ENCODE data around the gene KLK3.

KLK3 gene

DNA sequence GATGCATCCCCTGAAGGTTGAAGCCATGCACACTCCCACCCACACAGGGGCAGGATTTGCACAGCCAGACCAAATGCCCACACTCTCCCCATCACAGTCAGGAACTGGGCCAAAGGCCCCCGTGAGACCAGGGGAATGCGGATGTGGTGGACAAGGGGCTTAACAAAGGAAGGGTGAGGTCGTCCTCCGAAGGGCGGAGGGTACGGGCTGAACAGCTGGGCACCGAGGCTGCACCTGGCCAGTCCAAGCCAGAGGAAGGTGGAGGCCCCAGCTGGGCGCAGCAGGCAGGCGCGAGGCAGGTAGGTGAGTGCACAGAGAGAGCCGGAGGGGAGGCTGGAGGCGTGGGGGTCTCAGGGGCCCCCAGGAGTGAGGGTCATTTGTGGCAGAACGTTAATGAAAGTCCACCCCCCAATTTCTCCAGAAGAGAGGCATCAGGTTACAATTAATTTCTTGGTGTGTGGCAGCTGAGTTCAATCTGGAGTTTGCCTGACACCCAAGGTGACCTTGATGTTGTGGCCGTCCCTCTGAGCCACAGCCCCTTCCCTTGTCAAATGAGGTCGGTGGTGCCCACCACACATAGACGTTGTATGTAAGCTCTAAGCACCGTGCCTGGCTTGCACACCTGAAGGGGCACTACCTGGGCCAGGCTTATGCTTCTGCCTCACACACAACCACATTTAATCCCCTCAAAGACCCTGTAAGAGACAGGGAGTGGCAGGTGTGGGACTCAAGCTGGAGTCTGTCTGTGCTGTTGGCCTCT is 24.3 kb upstream of the KLK3 start:
- Histone ChIP-seq H3K9ac (ENCODE audit: low read length in 5 of 5) (no peak overlapping the region), H3K36me3 (ENCODE audit: control insufficient read depth in 5 of 5, insufficient read depth in 5 of 5, low read length in 5 of 5) (no peaks in the 10 kb centered on the region), H3K9me3 (ENCODE audit: control insufficient read depth in 5 of 5, low read length in 5 of 5) (no peaks in the 10 kb centered on the region), H3K4me1 (ENCODE audit: control insufficient read depth in 5 of 5, insufficient read depth in 5 of 5, low read length in 5 of 5) (peaks cover 0 to 3% (median 3%) of the 10 kb centered on the region in 5 donors), H3K27me3 (ENCODE audit: control insufficient read depth in 5 of 5, insufficient read depth in 4 of 5, low read length in 5 of 5) (peaks cover 0 to 37% (median 30%) of the 10 kb centered on the region in 5 donors), H3K4me3 (ENCODE audit: low read depth in 1 of 5, low read length in 5 of 5) (no peak overlapping the region), H3K27ac (ENCODE audit: low read depth, low read length) (no peak overlapping the region)

DNA sequence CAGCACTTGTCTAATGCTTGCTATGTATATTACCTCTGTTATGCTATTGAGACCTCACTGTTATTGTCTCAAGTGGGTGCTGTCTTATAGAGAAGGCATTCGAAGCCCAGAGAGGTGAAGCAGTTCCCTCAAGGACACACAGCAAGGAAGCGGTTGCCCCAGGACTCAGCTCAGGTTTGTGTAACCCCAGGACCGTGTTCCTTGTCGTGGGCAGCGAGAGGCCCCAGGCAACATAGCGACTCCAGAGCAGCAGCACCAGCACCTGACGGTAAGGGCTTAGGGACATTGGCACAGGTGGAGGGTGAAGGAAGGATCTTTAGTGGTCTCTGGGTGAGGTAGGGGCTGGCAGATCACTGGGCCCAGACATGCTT is 23.7 kb upstream of the KLK3 start:
- H3K9ac ChIP-seq (ENCODE audit: low read length in 5 of 5), result no peak overlapping the region
- peaks cover 0 to 8% (median 7%) of the 10 kb centered on the region in 5 donors for H3K4me1 ChIP-seq (ENCODE audit: control insufficient read depth in 5 of 5, insufficient read depth in 5 of 5, low read length in 5 of 5)
- H3K27ac ChIP-seq (ENCODE audit: low read depth, low read length), result no peak overlapping the region
- no peaks in the 10 kb centered on the region for H3K9me3 ChIP-seq (ENCODE audit: control insufficient read depth in 5 of 5, low read length in 5 of 5)
- H3K27me3 ChIP-seq (ENCODE audit: control insufficient read depth in 5 of 5, insufficient read depth in 4 of 5, low read length in 5 of 5), result peaks cover 0 to 38% (median 31%) of the 10 kb centered on the region in 5 donors
- no peak overlapping the region for H3K4me3 ChIP-seq (ENCODE audit: low read depth in 1 of 5, low read length in 5 of 5)
- no peaks in the 10 kb centered on the region for H3K36me3 ChIP-seq (ENCODE audit: control insufficient read depth in 5 of 5, insufficient read depth in 5 of 5, low read length in 5 of 5)

DNA sequence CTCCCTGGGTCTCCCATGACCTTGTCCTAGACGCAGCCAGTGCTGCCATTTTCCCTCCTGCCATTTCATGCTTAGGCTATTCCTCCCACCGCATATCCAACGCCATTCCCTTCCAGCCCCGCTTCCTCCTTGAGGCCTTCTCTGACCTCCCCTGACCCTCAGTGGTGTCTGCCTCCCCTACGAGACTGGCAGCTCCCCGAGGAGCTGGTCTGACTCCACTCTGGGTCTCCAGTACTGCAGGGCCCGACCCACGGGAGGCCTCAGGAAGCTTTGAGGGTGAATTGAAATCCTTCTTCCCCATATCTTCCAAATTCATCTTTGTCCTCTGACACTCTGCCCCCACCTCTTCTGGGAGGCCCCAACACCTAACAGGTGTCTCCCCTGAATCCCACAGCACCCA is 22.0 kb upstream of the KLK3 start:
- no peaks in the 10 kb centered on the region for H3K9me3 ChIP-seq (ENCODE audit: control insufficient read depth in 5 of 5, low read length in 5 of 5)
- H3K27ac ChIP-seq (ENCODE audit: low read depth, low read length), result no peak overlapping the region
- no peak overlapping the region for H3K9ac ChIP-seq (ENCODE audit: low read length in 5 of 5)
- no peaks in the 10 kb centered on the region for H3K36me3 ChIP-seq (ENCODE audit: control insufficient read depth in 5 of 5, insufficient read depth in 5 of 5, low read length in 5 of 5)
- H3K4me1 ChIP-seq (ENCODE audit: control insufficient read depth in 5 of 5, insufficient read depth in 5 of 5, low read length in 5 of 5), result peaks cover 0 to 13% (median 11%) of the 10 kb centered on the region in 5 donors
- peaks cover 7 to 50% (median 39%) of the 10 kb centered on the region in 5 donors for H3K27me3 ChIP-seq (ENCODE audit: control insufficient read depth in 5 of 5, insufficient read depth in 4 of 5, low read length in 5 of 5)
- no peak overlapping the region for H3K4me3 ChIP-seq (ENCODE audit: low read depth in 1 of 5, low read length in 5 of 5)

DNA sequence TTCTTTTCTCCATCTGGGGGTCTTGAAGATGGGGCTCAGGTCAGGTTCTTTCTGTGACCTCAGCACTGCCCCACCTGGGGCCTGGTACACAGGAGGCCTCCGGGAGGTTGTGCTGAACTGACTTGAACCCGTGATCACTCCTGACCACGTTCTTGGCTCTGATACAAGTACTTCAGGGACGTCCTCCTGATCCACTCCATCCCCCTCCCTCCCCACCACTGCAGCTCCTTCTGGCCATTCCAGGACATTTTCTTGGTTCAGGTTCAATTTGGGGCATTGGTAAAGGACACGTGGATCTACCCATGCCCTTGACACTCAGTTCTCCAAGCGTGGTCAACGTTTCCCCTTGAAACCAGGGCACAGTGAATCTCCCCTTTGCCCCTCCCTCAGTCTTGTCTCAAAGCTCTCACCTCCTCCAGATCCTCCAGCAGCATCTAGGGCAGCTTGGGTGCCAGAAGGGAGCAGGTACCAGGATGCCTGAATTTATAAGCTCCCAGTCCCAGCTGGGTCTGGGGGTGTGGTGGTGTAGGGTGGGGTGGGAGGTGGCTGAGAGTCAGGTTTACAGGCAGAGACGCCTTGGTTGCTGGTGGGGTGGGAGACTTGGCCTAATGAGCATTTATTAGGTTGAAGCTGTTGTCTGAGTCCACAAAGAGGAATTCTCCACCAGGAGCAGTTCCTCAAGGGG is 21.5 kb upstream of the KLK3 start, which contains the start of gene KLK15:
Gene KLK15, minus strand, starts transcription at position 458 of the 685 bp plus-strand sequence. CDS start 2,082 bp downstream, outside the sequence.
- Histone ChIP-seq H3K4me1 (ENCODE audit: control insufficient read depth in 5 of 5, insufficient read depth in 5 of 5, low read length in 5 of 5) (peaks cover 0 to 13% (median 11%) of the 10 kb centered on the region in 5 donors), H3K27me3 (ENCODE audit: control insufficient read depth in 5 of 5, insufficient read depth in 4 of 5, low read length in 5 of 5) (peaks cover 7 to 52% (median 39%) of the 10 kb centered on the region in 5 donors), H3K36me3 (ENCODE audit: control insufficient read depth in 5 of 5, insufficient read depth in 5 of 5, low read length in 5 of 5) (no peaks in the 10 kb centered on the region), H3K4me3 (ENCODE audit: low read depth in 1 of 5, low read length in 5 of 5) (no peak within 1 kb of the TSS), H3K27ac (ENCODE audit: low read depth, low read length) (no peak within 1 kb of the TSS), H3K9ac (ENCODE audit: low read length in 5 of 5) (no peak within 1 kb of the TSS), H3K9me3 (ENCODE audit: control insufficient read depth in 5 of 5, low read length in 5 of 5) (no peaks in the 10 kb centered on the region)

DNA sequence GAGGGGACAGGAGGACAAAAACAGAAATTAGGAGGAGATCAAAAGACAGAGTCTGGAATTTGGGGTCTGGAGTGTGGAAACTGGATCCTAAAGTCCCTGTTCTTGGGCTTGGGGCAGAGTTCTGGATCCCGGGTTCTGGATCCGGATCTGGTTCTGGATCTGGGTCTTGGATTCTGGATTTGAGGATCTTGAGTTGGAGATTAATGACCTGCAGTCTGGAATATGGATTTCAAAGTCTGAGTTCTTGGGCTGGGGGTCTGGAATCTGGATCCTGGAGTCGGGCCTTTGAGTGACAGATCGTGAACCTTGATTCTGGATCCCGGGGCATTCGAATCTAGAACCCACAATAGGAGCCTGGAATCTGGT is 20.9 kb upstream of the KLK3 start:
- no peaks in the 10 kb centered on the region for H3K36me3 ChIP-seq (ENCODE audit: control insufficient read depth in 5 of 5, insufficient read depth in 5 of 5, low read length in 5 of 5)
- no peak overlapping the region for H3K4me3 ChIP-seq (ENCODE audit: low read depth in 1 of 5, low read length in 5 of 5)
- H3K4me1 ChIP-seq (ENCODE audit: control insufficient read depth in 5 of 5, insufficient read depth in 5 of 5, low read length in 5 of 5), result peaks cover 0 to 13% (median 11%) of the 10 kb centered on the region in 5 donors
- no peaks in the 10 kb centered on the region for H3K9me3 ChIP-seq (ENCODE audit: control insufficient read depth in 5 of 5, low read length in 5 of 5)
- H3K27me3 ChIP-seq (ENCODE audit: control insufficient read depth in 5 of 5, insufficient read depth in 4 of 5, low read length in 5 of 5), result peaks cover 7 to 51% (median 39%) of the 10 kb centered on the region in 5 donors
- H3K27ac ChIP-seq (ENCODE audit: low read depth, low read length), result no peak overlapping the region
- H3K9ac ChIP-seq (ENCODE audit: low read length in 5 of 5), result no peak overlapping the region

DNA sequence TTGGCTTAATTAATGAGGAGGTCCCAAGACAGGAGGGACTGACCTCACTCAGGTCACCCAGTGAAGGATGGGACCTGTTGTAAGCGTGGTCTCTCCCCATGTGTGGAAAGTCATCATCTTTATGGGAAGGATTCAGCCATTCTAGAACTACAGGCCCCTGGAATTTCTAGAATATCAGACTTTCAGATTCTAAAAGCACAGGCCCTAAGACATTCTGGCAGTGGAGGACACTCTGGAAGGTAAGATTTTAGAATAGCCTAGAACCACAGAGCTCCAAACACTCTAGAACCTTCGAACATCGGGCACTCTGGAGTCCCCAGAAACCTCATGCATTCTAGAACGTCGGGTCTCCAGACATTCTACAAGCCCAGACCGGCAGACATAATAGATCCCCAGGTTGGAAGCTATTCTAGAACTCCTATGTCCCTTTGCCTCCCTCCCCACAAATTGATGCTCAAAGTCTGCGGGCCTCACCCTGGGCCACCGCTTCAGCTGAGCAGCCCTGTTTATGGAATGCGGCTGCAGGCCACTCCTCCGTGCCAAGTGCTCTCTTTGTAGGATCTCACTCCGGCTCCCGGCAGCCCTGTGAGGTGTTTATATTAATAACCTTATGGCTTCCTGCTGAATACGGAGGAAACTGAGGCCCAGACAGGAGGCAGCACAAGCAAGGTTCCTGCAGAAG is 19.5 kb upstream of the KLK3 start:
- peaks cover 0 to 13% (median 11%) of the 10 kb centered on the region in 5 donors for H3K4me1 ChIP-seq (ENCODE audit: control insufficient read depth in 5 of 5, insufficient read depth in 5 of 5, low read length in 5 of 5)
- no peaks in the 10 kb centered on the region for H3K36me3 ChIP-seq (ENCODE audit: control insufficient read depth in 5 of 5, insufficient read depth in 5 of 5, low read length in 5 of 5)
- H3K4me3 ChIP-seq (ENCODE audit: low read depth in 1 of 5, low read length in 5 of 5), result peak overlapping the region; percentile 49 to 78 (median 67)
- peak overlapping the region in 2 of 5 donors; percentile 39 to 41 for H3K9ac ChIP-seq (ENCODE audit: low read length in 5 of 5)
- no peak overlapping the region for H3K27ac ChIP-seq (ENCODE audit: low read depth, low read length)
- H3K9me3 ChIP-seq (ENCODE audit: control insufficient read depth in 5 of 5, low read length in 5 of 5), result no peaks in the 10 kb centered on the region
- H3K27me3 ChIP-seq (ENCODE audit: control insufficient read depth in 5 of 5, insufficient read depth in 4 of 5, low read length in 5 of 5), result peaks cover 7 to 44% (median 38%) of the 10 kb centered on the region in 5 donors

DNA sequence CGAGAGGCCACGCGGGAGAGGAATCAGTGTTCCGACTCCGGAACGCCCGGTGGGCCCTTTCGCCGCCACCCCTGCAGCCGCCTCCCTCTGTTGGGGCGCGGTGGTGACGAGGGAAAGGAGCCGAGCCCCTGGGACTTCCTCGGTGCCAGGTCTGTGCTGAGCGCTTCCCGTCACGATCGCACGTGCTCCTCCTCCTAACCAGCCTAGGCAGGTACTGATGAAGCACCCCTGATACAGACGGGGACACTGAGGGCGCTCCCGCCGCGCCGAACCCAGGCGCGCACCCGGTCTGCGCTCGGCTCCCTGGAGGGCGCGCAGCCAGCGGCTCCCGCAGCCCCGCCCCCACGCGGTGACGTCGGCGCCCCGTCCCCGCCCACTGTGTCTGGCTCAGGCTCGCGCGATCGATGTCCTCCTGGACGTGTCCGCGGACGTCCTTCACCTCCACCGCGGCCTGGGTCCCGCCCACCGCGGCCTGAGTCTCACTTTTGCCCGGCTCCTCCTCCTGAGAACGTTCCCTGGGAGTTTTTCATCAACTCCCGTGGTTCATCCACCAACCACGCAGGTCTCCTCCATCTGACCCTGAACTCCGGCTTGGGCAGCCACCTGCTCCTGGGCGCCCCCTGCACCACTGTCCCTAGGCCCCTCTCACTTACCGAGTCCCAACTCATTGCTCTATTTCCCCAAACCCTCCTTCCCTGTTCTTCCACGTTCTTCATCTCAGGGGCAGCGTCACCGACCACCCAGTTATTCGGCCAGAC is 18.8 kb upstream of the KLK3 start:
- peak overlapping the region in 2 of 5 donors; percentile 39 to 41 for H3K9ac ChIP-seq (ENCODE audit: low read length in 5 of 5)
- no peak overlapping the region for H3K27ac ChIP-seq (ENCODE audit: low read depth, low read length)

DNA sequence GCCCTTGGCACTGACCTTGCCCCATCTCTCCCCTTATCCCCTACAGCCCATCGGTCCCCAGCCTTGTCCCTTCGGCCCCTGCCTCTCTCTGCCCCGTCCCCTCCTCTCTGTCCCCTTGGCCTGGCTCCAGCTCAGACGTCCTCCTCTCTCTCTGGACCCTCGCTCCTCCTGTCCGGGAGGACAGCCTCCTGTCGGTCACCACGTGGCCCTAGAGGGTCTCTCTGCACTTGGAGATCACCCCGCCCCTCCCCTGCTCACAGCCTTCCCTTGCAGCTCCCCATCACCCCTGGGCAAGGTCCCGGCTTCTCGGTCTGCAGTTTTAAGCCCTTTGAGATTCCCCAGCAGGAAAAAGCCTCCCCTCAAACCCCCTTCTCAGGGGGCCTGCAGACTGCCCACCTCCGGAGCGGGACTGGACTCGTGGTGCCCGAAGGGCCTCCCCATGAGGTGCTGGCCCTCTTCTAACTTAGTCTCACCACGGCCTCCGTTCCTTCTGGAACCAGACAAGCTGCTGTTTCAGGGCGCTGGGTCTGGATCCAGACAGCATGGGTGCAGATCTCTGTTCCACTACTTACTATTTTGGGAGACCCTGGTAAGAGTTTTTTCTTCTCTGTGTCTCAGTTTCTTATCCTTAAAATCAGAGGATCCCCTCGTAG is 18.0 kb upstream of the KLK3 start:
- Histone ChIP-seq H3K36me3 (ENCODE audit: control insufficient read depth in 5 of 5, insufficient read depth in 5 of 5, low read length in 5 of 5) (no peaks in the 10 kb centered on the region), H3K9me3 (ENCODE audit: control insufficient read depth in 5 of 5, low read length in 5 of 5) (no peaks in the 10 kb centered on the region), H3K4me1 (ENCODE audit: control insufficient read depth in 5 of 5, insufficient read depth in 5 of 5, low read length in 5 of 5) (peaks cover 0 to 13% (median 11%) of the 10 kb centered on the region in 5 donors), H3K27me3 (ENCODE audit: control insufficient read depth in 5 of 5, insufficient read depth in 4 of 5, low read length in 5 of 5) (peaks cover 7 to 38% (median 32%) of the 10 kb centered on the region in 5 donors), H3K27ac (ENCODE audit: low read depth, low read length) (no peak overlapping the region), H3K4me3 (ENCODE audit: low read depth in 1 of 5, low read length in 5 of 5) (peak overlapping the region in 2 of 5 donors; percentile 58 to 78), H3K9ac (ENCODE audit: low read length in 5 of 5) (no peak overlapping the region)

More for the DNA sequence above, 18.8 kb upstream of the KLK3 start:
- Histone ChIP-seq H3K4me3 (ENCODE audit: low read depth in 1 of 5, low read length in 5 of 5) (peak overlapping the region; percentile 49 to 78 (median 67)), H3K27me3 (ENCODE audit: control insufficient read depth in 5 of 5, insufficient read depth in 4 of 5, low read length in 5 of 5) (peaks cover 7 to 38% (median 34%) of the 10 kb centered on the region in 5 donors), H3K36me3 (ENCODE audit: control insufficient read depth in 5 of 5, insufficient read depth in 5 of 5, low read length in 5 of 5) (no peaks in the 10 kb centered on the region), H3K9me3 (ENCODE audit: control insufficient read depth in 5 of 5, low read length in 5 of 5) (no peaks in the 10 kb centered on the region), H3K4me1 (ENCODE audit: control insufficient read depth in 5 of 5, insufficient read depth in 5 of 5, low read length in 5 of 5) (peaks cover 0 to 13% (median 11%) of the 10 kb centered on the region in 5 donors)

DNA sequence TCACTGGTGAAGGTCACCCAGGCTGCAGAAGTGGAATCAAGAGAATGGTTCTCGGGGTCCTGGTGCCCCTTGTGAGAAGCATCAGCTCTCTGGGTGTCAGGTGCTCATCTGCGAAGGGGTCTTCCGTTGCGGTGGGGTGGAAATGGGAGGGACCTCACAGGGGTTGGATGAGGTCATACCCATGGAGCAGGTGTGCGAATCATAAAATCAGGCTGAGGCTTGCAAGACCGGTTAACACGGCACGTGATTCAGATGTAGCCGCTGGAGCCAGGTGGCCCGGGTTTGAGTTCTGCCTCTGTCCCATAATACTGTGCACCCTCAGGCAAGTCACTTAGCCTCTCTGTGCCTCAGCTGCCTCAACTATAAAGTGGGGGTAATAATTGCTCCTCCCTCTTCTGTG is 17.4 kb upstream of the KLK3 start:
- no peaks in the 10 kb centered on the region for H3K36me3 ChIP-seq (ENCODE audit: control insufficient read depth in 5 of 5, insufficient read depth in 5 of 5, low read length in 5 of 5)
- peaks cover 0 to 13% (median 11%) of the 10 kb centered on the region in 5 donors for H3K4me1 ChIP-seq (ENCODE audit: control insufficient read depth in 5 of 5, insufficient read depth in 5 of 5, low read length in 5 of 5)
- H3K4me3 ChIP-seq (ENCODE audit: low read depth in 1 of 5, low read length in 5 of 5), result no peak overlapping the region
- H3K27me3 ChIP-seq (ENCODE audit: control insufficient read depth in 5 of 5, insufficient read depth in 4 of 5, low read length in 5 of 5), result peaks cover 7 to 38% (median 32%) of the 10 kb centered on the region in 5 donors
- no peak overlapping the region for H3K27ac ChIP-seq (ENCODE audit: low read depth, low read length)
- no peak overlapping the region for H3K9ac ChIP-seq (ENCODE audit: low read length in 5 of 5)
- peaks cover 0 to 2% (median 0%) of the 10 kb centered on the region in 5 donors for H3K9me3 ChIP-seq (ENCODE audit: control insufficient read depth in 5 of 5, low read length in 5 of 5)

Data from subcutaneous abdominal adipose tissue (tissue), 5 donors.